ENCODE results near the gene GRIK4. TPM values are rescaled to one million over a fixed set of nuclear protein-coding genes. Genes with fewer than 3 reads are reported as not detected.

The GRIK4 gene
- total and polyA plus RNA-seq, 11 donors: 0.04 to 0.45 (median 0.12) TPM; not detected in 6

DNA sequence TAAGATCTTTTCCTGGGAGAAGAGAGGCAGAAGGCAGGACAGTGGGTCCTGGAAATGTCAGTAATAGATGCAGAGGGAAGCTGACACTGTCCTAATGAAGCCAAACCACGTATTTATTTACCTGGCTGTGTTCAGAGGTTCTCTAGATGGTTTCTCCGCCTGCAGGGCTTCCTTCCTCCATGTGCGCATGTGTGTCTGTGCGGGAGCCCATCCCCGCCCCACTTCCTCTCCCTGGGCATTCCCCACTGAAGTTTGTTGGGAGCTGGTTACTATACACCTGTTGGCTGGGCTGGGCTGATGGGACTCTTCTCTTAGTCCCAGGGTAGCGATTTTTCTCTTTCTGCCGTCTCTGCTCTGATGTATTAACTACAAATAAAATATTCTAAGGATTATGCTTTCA, 307.5 kb downstream of the GRIK4 start:
- Histone ChIP-seq H3K27ac (no peak overlapping the region), H3K36me3 (no peaks in the 10 kb centered on the region), H3K4me3 (no peak overlapping the region), H3K9me3 (no peaks in the 10 kb centered on the region), H3K27me3 (peaks cover 0 to 17% (median 0%) of the 10 kb centered on the region in 9 donors), H3K4me1 (peaks cover 0 to 7% (median 0%) of the 10 kb centered on the region in 12 donors)
- intact Hi-C loops (cut with DNase I): no loop called here
- no peak for ATAC-seq
- WGBS, 4 donors: 39 to 49% (median 42%) methylated on average over 7 of the region's 7 CpGs
- DNase-seq: no peak
- no peak for TF ChIP-seq CTCF (IDR thresholded peaks at IDR 0.05)
- no peak for TF ChIP-seq POLR2A (IDR thresholded peaks at IDR 0.05)

DNA sequence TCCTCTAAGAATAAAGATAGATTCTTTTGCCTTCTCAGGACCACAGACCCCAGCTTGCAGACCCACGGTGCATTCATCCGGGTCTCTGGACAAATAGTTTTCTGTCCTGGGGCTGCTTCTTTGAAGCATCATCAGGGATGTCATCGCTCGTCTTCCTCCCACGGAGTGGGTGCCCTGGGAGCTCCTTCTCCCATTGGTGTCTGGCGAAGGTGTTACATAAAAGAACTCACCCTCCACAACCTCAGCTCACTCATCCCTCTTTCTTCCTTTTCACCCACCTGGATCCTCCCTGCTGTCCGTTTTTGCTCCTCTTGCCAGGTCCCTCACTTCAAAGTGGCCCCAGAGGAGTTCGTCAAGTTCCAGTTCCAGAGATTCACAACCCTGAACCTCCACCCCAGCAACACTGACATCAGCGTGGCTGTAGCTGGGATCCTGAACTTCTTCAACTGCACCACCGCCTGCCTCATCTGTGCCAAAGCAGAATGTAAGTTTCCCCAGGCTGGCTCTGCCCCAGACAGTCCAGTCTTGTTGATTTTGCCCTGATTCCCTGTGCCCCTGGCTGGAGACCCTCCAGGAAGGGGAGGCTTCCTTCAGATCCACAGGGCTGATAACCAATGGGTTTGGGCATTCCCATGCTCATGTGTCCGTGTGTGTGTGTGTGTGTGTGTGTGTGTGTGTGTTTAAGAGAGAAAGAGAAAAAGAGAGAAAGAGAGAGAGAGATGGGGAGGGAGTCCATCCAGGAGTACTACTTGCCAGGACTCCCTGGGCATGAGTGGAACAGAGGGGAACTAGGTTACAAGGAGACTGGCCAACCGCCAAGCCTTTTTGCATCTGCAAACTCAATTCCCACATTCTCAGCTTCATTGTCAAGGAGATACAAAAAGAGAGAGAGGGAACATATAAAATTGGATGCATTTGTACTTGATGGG, 308.2 kb downstream of the GRIK4 start:
- WGBS, 4 donors: 61 to 71% (median 66%) methylated on average over 12 of the region's 12 CpGs
- ATAC-seq (no peak), DNase-seq (no peak)
- Histone ChIP-seq H3K4me1 (peaks cover 0 to 7% (median 0%) of the 10 kb centered on the region in 12 donors), H3K9me3 (no peaks in the 10 kb centered on the region), H3K4me3 (no peak overlapping the region), H3K36me3 (no peaks in the 10 kb centered on the region), H3K27me3 (peaks cover 0 to 19% (median 0%) of the 10 kb centered on the region in 9 donors), H3K27ac (no peak overlapping the region)
- intact Hi-C loops (cut with DNase I): no loop called here
- TF ChIP-seq POLR2A (IDR thresholded peaks at IDR 0.05) (no peak), CTCF (IDR thresholded peaks at IDR 0.05) (no peak)

- no peak overlapping the region for H3K4me3 ChIP-seq
- no peaks in the 10 kb centered on the region for H3K4me1 ChIP-seq
- no peak for DNase-seq
- H3K9me3 ChIP-seq: no peaks in the 10 kb centered on the region
- intact Hi-C loops (cut with DNase I): no loop called here
- H3K27me3 ChIP-seq: peaks cover 0 to 29% (median 9%) of the 10 kb centered on the region in 9 donors
- no peak for TF ChIP-seq CTCF (IDR thresholded peaks at IDR 0.05)
- TF ChIP-seq POLR2A (IDR thresholded peaks at IDR 0.05): no peak
- no peak overlapping the region for H3K27ac ChIP-seq
- no peaks in the 10 kb centered on the region for H3K36me3 ChIP-seq
- ATAC-seq: no peak
- whole genome bisulfite sequencing, 4 donors: 77 to 81% (median 79%) methylated on average over 5 of the region's 5 CpGs
Observed at GRCh38 chr11:120823159-120823558, 311.6 kb downstream of the GRIK4 start.

GRCh38 chr11:120824242-120824641, 312.7 kb downstream of the GRIK4 start:
- intact Hi-C loops (cut with DNase I): no loop called here
- DNase-seq (no peak), ATAC-seq (no peak)
- H3K4me3 ChIP-seq: no peak overlapping the region
- WGBS, 4 donors: 93 to 96% (median 95%) methylated on average over 5 of the region's 5 CpGs
- TF ChIP-seq POLR2A (IDR thresholded peaks at IDR 0.05) (no peak), CTCF (IDR thresholded peaks at IDR 0.05) (no peak)
- H3K9me3 ChIP-seq: no peaks in the 10 kb centered on the region
- no peaks in the 10 kb centered on the region for H3K4me1 ChIP-seq
- H3K27me3 ChIP-seq: peaks cover 0 to 31% (median 9%) of the 10 kb centered on the region in 9 donors
- no peak overlapping the region for H3K27ac ChIP-seq
- no peaks in the 10 kb centered on the region for H3K36me3 ChIP-seq
